Measurements from ENCODE around the gene DYNC1I2. TPM values are rescaled to one million over a fixed set of nuclear protein-coding genes. Genes with fewer than 3 reads are reported as not detected.

Gene DYNC1I2
- total RNA-seq, 3 donors from 2014 or later (not counting 1 experiment from before 2014, with no cell fraction given) = 26.7 to 36.4 (median 30.2) TPM

GRCh38 chr2:171778515-171778914 lies 91.2 kb downstream of the DYNC1I2 start:
- H3K27ac Mint-ChIP-seq = no peak overlapping the region
- no peaks in the 10 kb centered on the region for H3K27me3 ChIP-seq (ENCODE audit: control insufficient read depth, insufficient read depth, low read length)
- ATAC-seq (no peak), DNase-seq (no peak)
- H3K36me3 Mint-ChIP-seq = peaks cover 9% of the 10 kb centered on the region
- H3K9me3 ChIP-seq (ENCODE audit: control insufficient read depth, insufficient read depth, low read length) = peaks cover 5% of the 10 kb centered on the region
- TF ChIP-seq CTCF (IDR thresholded peaks at IDR 0.05) = no peak
- no peak overlapping the region for H3K27ac ChIP-seq (ENCODE audit: low read length)
- no peaks in the 10 kb centered on the region for H3K4me1 Mint-ChIP-seq
- H3K36me3 ChIP-seq (ENCODE audit: control insufficient read depth, insufficient read depth, low read length) = peaks cover 5% of the 10 kb centered on the region
- H3K9me3 Mint-ChIP-seq = peaks cover 3 to 4% of the 10 kb centered on the region in 2 donors
- 100% methylated on average over 2 of the region's 3 CpGs for WGBS (ENCODE audit: insufficient coverage)
- no peaks in the 10 kb centered on the region for H3K27me3 Mint-ChIP-seq (ENCODE audit: low read depth in 2 of 2)
- no peak overlapping the region for H3K4me3 ChIP-seq (ENCODE audit: low read length)
- H3K4me3 Mint-ChIP-seq = no peak overlapping the region
- intact Hi-C loops (cut with micrococcal nuclease) = no loop called here
- no peaks in the 10 kb centered on the region for H3K4me1 ChIP-seq (ENCODE audit: control insufficient read depth, insufficient read depth, low read length)

GRCh38 chr2:171785450-171785849 lies 98.2 kb downstream of the DYNC1I2 start:
- no peaks in the 10 kb centered on the region for H3K4me1 ChIP-seq (ENCODE audit: control insufficient read depth, insufficient read depth, low read length)
- ATAC-seq (no peak), DNase-seq (no peak)
- H3K4me1 Mint-ChIP-seq = no peaks in the 10 kb centered on the region
- H3K36me3 Mint-ChIP-seq = peaks cover 16% of the 10 kb centered on the region
- H3K27ac Mint-ChIP-seq = no peak overlapping the region
- H3K9me3 ChIP-seq (ENCODE audit: control insufficient read depth, insufficient read depth, low read length) = no peaks in the 10 kb centered on the region
- 94% methylated on average over 3 of the region's 3 CpGs for WGBS (ENCODE audit: insufficient coverage)
- TF ChIP-seq CTCF (IDR thresholded peaks at IDR 0.05) = no peak
- H3K4me3 Mint-ChIP-seq = no peak overlapping the region
- H3K36me3 ChIP-seq (ENCODE audit: control insufficient read depth, insufficient read depth, low read length) = peaks cover 45% of the 10 kb centered on the region
- H3K27ac ChIP-seq (ENCODE audit: low read length) = no peak overlapping the region
- intact Hi-C loops (cut with micrococcal nuclease) = no loop called here
- no peaks in the 10 kb centered on the region for H3K27me3 Mint-ChIP-seq (ENCODE audit: low read depth in 2 of 2)
- H3K9me3 Mint-ChIP-seq = no peaks in the 10 kb centered on the region
- H3K27me3 ChIP-seq (ENCODE audit: control insufficient read depth, insufficient read depth, low read length) = no peaks in the 10 kb centered on the region
- H3K4me3 ChIP-seq (ENCODE audit: low read length) = no peak overlapping the region

- WGBS (ENCODE audit: insufficient coverage) = 96% methylated on average over 10 of the region's 11 CpGs
- no peaks in the 10 kb centered on the region for H3K27me3 ChIP-seq (ENCODE audit: control insufficient read depth, insufficient read depth, low read length)
- H3K27ac ChIP-seq (ENCODE audit: low read length) = no peak overlapping the region
- H3K4me3 ChIP-seq (ENCODE audit: low read length) = no peak overlapping the region
- Mint-ChIP-seq H3K36me3 (peaks cover 26% of the 10 kb centered on the region), H3K4me1 (peaks cover 0 to 7% of the 10 kb centered on the region in 2 donors), H3K27me3 (ENCODE audit: low read depth in 2 of 2) (no peaks in the 10 kb centered on the region), H3K27ac (no peak overlapping the region), H3K4me3 (no peak overlapping the region), H3K9me3 (no peaks in the 10 kb centered on the region)
- no peak for TF ChIP-seq CTCF (IDR thresholded peaks at IDR 0.05)
- H3K36me3 ChIP-seq (ENCODE audit: control insufficient read depth, insufficient read depth, low read length) = peaks cover 51% of the 10 kb centered on the region
- ATAC-seq (no peak), DNase-seq (no peak)
- intact Hi-C loops (cut with micrococcal nuclease) = no loop called here
- no peaks in the 10 kb centered on the region for H3K4me1 ChIP-seq (ENCODE audit: control insufficient read depth, insufficient read depth, low read length)
- no peaks in the 10 kb centered on the region for H3K9me3 ChIP-seq (ENCODE audit: control insufficient read depth, insufficient read depth, low read length)
Measured at GRCh38 chr2:171787333-171788072, 100.2 kb downstream of the DYNC1I2 start.
